Measurements from ENCODE around the gene RFTN1.

Gene RFTN1

DNA sequence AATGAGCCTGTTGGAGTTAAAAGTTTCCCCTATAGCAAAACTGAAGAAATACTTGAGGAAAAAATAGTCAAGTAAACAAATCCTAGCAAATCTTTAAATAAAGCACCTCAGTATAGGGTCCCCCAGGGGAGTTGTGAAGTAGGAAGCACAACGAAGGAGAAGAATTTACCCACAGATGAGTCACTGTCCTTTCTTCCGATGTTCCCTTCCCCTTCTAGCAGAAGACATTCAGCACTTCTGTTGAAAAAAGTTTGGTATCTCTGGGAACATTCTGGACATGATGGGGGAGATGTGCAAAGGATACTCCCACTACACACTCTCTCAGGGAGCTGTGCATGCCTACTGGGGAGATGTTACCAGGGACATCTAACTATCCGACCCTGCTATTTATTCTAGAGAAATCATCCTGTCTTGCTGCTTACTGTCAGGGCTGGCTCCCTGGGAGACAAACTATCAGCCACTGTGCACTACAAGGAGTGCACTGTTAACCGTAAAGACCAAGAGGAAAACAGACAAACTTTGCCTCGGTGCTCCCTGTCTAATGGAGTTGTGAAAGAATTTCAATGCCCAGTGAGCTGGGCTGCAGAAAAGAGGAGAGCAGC, 93.8 kb downstream of the RFTN1 start:
- in situ Hi-C loops (cut with HindIII; ENCODE audit: low sequenced_read_pairs) = loop anchor here (5.0 kb wide), 1 partner anchor 88 kb away; no protein-coding TSS in a partner anchor

DNA sequence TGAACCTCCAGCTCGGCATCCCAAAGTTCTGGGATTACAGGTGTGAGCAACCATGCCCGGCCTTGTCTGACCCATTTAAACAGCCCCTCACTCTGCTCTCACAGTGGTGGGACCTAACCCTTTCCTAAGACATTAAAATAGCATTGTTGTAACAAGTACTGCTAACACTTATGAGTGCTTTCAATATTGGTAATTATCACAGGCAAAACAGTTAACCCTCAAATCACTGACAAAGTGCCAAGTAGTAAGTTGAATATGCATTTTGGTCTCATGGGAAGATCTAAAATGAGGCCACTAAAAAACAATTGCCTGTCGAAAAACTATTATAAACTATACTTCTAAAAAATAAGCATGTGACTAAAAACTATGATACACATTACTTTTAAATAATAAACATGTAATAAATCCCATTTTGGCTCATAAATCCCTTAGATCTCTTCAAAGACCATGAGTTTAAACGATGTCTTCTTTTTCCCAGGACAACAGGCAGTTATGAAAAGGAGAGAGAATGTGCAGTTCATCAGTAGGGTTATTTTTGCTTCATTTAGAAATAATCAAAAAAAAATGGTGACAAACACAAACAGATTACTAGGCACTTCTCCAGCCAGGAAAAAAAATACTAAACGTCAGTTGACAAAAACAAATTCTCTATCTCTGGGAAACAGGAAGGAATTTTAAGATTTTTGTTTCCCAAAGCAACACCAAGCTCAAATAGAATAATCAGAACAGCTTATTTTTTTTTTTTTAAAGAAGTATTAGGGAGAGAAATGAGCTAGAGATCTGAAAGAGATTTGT, 95.4 kb downstream of the RFTN1 start:
- in situ Hi-C loops (cut with HindIII; ENCODE audit: low sequenced_read_pairs) = no loop called here

DNA sequence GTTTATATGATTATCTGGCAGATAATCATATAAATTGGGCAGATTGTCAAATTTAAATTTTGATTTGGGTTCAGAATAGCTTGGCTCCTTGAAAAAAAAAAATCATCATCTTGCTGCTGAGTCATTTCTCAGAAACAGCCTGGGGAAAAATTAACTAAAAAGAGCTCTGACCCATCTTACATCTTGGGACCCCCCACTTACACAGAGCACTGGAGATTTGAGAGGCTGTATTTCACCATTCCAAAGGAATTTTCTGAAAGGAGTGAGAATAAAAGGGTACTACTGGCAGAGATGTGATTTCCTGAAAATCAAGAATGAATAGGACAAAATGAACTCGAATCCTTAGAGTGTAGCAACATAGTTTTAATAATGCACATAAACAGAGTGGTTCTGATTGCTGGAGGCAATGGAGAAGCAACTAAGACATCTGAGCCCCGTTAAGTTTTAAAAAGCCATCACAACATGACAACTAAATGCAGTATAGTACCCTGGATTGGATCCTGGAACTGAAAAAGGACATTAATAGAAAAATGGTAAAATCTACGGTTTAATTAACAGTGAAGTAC, 97.5 kb downstream of the RFTN1 start:
- in situ Hi-C loops (cut with HindIII; ENCODE audit: low sequenced_read_pairs) = no loop called here

DNA sequence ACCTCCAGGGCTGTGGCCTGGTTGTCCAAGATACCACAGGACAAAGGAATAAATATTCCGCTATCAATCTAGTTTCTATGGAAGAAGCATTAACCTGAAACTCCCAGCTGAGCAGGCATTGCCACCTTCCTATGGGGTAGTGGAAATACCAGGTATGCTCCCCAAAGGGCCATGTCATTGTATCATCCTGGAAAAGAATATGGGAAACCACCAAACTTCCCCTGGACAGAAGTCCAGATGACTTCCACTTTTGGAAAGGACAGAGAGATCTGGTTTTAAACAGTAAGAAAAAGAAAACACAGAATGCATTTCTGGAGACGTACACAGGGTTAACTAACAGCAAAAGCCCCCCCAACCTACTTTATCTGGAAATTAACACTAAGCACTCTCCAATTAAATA, 100.2 kb downstream of the RFTN1 start:
- in situ Hi-C loops (cut with HindIII; ENCODE audit: low sequenced_read_pairs) = no loop called here

DNA sequence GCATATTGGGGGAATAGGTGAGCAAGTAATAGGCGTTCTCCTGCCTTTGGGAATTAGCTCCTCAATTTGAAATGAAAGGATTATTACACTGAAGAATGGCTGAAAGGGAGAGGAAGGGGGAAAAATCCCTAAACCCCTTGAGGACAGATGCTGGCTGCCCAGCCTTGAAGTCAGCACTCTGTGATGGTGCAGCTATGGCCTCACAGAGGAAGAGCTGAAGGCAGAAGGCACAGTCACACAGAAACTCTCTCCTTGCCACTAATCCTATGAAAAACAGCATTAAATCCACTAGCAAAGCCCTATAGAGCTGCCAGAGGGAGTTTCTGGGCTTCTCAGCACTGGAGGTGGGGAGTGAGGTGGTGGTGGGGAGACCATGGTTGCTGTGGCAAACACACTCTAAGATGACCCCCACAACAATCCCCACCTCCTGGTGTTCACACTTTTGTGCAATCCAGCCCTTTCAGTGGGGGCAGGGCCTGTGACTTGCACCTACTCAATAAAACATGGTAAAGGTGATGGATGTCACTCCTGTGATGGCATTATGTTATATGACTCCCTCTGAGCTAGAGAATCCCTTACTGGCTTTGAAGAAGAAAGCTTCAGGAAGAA, 101.2 kb downstream of the RFTN1 start:
- in situ Hi-C loops (cut with HindIII; ENCODE audit: low sequenced_read_pairs) = no loop called here

DNA sequence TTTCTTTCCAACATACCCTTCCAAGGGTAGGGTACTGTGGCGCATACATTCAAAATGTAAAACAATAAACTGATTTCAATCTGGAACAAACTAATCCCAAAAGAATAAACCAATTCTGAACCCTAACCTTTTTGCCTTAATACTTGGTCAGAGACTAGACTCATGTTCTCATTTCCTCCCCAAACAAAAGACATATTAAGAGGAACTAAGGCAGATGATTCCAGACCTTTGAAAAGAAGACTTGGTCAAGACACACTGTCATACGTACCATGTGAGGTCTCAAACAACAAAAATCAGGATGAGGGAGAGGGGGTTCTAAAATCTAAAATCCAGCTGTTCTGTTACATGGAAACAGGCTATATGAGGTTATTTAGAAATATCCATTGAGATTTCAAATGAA, 102.1 kb downstream of the RFTN1 start:
- in situ Hi-C loops (cut with HindIII; ENCODE audit: low sequenced_read_pairs) = no loop called here

DNA sequence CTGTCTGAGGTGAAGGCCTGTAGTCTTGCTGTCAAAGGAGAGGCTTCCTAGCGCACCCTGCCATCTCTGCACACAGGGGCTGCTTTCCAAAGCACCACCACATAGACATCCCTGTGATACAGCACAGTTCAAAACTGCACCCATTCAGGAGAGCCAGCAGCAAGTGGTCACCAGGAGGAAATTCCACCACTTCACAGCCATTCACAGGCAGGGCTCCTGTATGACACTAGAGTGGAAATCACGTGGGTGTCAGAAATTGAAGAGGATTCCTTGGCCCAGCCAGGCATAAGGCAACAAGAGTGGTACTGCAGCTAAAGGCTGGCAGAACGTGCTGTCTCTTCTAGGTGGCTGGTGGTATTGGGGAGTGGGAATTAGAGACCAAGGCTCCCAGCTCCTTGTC, 102.8 kb downstream of the RFTN1 start:
- in situ Hi-C loops (cut with HindIII; ENCODE audit: low sequenced_read_pairs) = no loop called here

DNA sequence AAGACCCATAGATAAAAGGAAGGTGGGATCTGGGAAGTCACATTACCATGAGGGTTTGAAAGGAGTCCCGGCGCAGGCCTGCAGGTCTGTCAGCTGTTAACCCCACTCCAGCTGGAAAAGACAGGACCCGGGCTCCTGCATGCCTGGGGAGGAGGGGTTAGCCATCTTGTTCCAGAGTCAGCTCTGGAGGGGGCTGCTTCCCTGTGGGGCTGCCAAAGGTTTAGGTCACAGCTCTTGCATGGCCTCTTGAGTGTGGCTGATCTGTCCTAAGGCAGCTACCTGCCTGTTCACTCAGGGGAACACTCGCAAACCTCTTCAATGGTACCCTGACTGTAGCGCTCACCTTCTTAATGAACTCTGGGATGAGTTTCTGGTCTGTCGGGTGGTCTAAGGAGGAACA, 104.5 kb downstream of the RFTN1 start:
- in situ Hi-C loops (cut with HindIII; ENCODE audit: low sequenced_read_pairs) = no loop called here

DNA sequence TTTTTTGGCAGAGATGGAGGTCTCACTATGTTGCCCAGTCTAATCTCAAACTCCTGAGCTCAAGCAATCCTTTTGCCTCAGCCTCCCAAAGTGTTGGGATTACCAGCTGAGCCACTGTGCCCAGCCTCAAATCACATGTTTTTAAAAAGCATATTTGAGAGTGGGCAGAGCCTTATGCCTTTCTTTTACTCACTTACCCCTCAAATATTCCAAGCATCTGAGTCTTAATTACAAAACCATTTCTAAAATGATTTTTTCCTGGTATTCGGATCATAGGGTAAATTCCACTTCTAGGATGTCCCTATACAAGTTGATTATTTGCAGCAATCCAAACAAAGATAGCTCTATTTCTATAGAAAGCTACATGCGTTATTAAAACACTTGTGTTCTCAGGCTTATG, 106.1 kb downstream of the RFTN1 start:
- in situ Hi-C loops (cut with HindIII; ENCODE audit: low sequenced_read_pairs) = no loop called here

DNA sequence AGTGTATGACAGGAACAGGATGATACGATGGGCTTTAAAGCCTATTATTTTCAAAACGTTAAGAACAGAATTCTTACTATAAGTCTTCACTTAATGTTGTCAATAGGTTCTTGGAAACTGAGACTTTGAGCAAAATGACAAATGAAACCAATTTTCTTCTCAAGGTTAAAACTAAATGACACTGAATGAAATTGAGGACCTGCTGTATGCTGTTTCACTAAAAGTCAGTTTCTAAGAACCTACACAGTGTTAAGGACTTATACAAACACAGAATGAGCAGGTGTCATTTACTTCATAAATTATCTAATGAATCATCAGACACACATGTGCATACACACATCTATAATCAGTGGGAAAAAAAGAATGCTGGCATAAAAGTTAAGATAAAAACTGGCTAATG, 106.9 kb downstream of the RFTN1 start:
- in situ Hi-C loops (cut with HindIII; ENCODE audit: low sequenced_read_pairs) = no loop called here

DNA sequence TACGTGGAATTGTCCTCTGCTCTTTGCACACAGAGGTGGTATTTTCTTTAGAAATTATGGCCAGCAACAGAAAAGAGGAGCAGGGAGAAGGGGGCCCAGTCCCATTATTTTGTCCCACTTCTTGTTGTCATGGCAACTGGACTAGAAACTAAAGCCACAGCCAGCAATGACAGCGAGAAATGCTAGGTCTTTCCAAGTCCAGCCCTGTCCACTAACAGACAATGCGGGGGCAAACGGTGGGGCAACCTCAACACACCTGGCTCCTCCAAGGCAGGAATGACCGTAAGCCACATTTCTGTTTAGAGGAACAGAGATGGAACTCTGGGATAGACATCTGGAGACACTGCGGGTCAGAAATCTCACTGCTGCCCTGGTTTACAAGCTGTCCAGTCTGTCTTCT, 107.3 kb downstream of the RFTN1 start:
- in situ Hi-C loops (cut with HindIII; ENCODE audit: low sequenced_read_pairs) = no loop called here

DNA sequence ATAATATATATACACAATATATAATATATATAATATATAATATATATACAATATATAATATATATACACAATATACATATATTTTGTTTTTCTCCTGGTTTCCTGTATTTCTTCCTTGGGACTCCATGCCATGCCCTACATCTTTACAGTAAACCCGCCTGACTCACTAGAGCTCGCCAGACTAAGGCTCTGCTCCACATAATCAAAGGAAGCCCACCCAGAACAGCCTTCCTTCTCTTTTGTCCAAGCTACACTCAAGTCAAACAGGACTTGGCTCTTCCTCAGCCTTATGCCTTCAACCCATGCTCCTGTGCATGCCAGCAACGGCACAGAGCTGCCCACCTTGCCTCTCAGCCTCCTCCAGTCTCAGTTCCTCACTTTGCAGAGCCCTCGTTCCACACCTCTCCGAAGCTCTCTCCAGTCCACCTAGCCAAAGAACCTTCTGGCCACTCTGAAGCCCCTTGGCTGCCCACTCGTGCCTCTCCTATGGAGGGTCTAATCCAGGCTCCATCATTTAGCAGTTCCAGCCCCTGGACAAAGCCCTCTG, 109.1 kb downstream of the RFTN1 start:
- in situ Hi-C loops (cut with HindIII; ENCODE audit: low sequenced_read_pairs) = no loop called here

DNA sequence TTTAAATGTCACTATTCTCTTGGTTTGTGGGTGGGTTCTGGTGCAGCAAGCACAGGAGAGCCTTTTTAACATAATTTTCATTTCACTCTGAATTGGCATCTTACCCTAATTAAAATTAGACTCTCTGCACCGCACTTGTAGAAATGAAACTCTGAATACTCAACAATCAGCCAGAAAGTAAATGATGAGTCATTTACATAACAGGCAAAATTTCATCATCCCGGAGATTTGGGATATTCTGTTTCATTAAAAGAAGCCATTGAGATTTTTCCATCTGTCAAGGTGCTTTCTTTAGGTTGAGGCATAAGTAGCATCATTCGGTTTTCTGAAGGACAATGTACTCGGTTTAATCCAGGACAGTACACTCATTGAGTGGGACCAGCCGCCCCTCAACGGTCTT, 111.0 kb downstream of the RFTN1 start:
- in situ Hi-C loops (cut with HindIII; ENCODE audit: low sequenced_read_pairs) = no loop called here

DNA sequence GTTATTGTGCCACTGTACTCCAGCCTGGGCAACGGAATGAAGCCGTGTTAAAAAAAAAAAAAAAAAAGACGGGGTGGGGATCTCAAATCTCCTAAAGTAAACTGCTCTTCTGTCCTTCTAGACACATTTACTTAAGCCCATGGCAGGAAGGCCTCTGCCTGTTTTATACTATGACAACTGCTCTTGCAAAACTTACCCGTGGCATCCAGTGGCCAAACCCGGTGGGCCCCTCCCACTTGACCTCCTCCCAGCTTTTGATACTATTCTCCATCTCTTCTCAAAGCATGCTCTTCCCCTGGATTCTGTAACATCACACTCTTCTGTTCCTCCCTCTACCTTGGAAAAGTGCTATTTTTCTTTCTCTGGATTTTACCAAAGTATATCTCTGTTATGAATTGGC, 112.2 kb downstream of the RFTN1 start:
- in situ Hi-C loops (cut with HindIII; ENCODE audit: low sequenced_read_pairs) = no loop called here

DNA sequence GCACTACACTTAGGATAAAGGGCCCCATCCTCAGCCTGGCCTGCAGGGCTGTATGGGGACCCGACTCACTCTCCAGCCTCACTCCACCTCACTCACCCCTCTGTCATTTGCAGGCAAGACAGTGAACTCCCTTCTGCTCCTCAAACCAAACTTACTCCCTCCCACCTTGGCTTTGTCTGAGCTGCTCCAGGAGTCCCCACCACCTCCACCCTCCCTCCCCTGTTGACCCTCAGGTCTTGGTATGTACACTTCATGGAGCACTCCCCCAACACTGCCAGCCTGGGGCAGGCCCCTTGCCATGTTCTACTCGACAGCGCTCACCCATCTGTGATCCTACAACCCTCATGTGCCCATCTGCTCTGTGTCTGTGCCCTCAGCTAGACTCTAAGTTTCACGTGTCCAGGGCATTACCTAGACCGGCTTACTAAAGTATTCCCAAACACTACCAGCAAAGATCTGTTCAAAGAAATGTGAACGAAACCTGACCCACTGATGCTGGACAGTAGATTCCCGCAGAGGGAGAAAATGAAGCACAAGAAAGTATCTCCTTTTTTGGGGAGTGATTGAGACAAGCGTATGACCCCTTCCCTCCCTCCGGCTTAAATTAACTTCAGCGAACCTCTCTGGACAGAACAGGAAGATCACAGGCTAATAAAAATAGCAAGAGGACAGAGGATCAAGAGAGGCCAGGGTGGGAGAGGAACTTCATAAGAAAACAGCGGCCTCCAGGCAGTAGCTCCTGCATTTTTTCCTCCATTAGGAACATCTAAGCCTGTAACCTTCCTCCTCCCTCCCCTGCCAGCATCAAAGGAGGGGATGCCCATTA, 113.2 kb downstream of the RFTN1 start:
- in situ Hi-C loops (cut with HindIII; ENCODE audit: low sequenced_read_pairs) = no loop called here

DNA sequence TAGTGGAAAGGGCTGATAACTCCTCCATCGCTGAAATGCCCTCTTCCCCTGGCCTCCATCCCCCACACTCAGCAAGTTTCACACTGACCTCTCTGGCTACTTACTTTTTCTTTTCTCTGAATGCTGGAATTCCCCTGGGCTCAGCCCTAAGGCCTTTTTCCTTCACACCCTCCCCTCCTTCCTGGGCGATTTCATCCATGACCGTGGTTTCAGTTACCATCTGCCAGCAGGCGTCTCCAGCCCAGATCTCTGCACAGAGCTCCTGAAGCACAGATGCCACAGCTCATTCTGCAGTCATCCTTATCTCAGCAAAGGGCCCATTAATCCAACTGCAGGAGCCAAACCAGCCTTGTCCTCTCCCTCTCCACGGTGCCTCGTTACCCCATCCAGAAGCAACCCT, 114.0 kb downstream of the RFTN1 start:
- in situ Hi-C loops (cut with HindIII; ENCODE audit: low sequenced_read_pairs) = no loop called here

DNA sequence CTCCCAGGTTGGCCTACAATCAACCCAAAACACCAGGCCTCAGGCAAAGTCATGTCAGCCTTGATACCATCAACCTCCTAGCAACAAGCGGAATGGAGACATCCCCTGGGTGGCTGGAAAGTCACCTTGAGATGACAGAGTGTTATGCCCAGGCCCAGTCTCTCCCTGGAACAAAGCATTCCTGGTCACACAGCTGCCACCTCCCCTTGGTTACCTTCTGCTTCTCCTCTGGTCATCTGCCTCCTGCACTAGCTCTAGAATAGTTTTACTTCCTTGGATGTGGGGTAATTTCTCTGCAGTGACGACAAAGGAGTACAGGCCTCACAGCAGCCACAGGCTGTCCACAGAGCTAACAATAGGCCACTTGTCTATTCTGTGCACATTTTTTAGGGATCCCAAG, 114.9 kb downstream of the RFTN1 start:
- in situ Hi-C loops (cut with HindIII; ENCODE audit: low sequenced_read_pairs) = no loop called here

DNA sequence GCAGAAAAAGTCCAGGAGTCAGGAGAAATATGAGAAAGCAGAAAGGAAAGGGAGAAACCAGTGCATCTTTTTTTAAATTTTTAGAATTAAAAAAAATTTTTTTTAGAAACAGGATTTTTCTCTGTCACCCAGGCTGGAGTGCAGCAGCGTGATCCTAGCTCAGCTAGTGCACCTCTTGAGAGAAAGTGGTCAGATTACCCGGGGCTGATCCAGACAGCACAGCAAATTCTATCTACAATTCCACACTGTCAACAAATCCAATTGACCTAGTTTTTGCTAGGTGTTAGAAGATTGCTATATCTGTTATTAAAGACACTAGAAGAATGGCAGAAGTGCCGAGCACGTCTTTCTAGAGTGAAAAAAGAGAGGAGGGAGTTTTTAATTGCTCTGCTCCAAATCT, 117.3 kb downstream of the RFTN1 start:
- in situ Hi-C loops (cut with HindIII; ENCODE audit: low sequenced_read_pairs) = no loop called here

DNA sequence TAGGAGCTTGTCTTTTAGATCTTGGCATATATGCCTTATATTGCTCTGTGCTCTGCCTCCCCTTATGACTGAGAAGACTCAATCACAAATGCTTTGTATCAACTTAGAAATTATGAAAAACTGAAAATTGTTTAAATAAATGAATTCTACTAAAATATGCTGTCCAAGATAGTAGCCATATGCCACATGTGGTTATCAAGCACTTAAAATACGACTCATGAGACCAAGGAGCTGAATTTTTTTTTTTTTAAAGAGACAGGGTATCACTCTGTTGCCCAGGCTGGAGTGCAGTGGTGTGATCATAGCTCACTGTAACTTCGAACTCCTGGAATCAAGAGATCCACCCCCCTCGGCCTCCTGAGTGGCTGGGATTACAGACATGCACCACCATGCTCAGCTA, 118.3 kb downstream of the RFTN1 start:
- in situ Hi-C loops (cut with HindIII; ENCODE audit: low sequenced_read_pairs) = no loop called here

DNA sequence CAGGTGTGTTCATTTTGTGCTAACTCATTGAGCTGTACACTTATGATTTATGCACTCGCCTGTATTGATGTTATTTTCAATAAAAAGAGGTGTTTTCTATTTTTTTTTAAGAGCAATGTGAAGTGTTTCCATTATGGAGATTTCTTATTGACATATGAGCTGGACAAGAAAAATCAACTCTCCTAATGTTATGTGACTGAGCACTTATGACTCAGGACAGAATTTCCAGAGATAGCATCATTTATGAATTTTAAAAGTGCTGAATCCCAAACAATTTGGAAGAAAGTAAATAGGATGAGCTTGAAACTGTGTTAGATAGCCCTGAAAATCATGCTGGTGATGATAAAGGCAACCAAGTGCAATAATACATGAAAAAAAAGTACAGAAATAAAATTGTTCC, 118.9 kb downstream of the RFTN1 start:
- in situ Hi-C loops (cut with HindIII; ENCODE audit: low sequenced_read_pairs) = no loop called here

DNA sequence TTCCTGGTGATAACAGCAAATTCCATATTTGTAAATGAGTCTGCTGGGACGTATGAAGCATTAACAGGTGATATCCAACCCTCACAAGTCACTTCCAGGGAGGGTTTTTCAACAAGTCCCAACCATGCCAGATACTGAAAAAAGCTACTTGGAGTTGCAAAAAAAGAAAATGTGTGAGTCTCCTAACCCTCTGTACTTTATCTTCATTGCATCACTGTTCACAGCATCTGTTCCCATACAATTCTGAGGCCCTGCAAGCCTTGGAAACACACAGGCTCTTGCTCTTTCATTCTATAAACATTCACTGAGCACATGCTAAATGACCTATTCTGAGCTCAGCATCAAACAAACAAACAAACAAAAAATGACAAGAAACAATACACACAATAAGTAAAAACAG, 120.8 kb downstream of the RFTN1 start:
- in situ Hi-C loops (cut with HindIII; ENCODE audit: low sequenced_read_pairs) = no loop called here

Data from endothelial cell of hepatic sinusoid (primary cell).